T-helper 2 cell treated with Interferon-gamma antibody and Interleukin-4, amounts not matched to agents 5 μg/mL and 100 μg/mL, for 36 hours (primary cell): ENCODE measurements around the gene NAP1L4.

Source experiments
- DNase-seq: peaks from one replicate; pipeline ENCODE4 v3.0.0; 2021; ENCODE audit warnings: low spot score
- H3K27ac Mint-ChIP-seq: one replicate; pipeline ENCODE4 v1.8.0; 2021; ENCODE audit warnings: mild to moderate bottlenecking, mixed read lengths
- H3K27me3 Mint-ChIP-seq: one replicate; pipeline ENCODE4 v1.8.0; 2021; ENCODE audit warnings: low read depth, mixed read lengths
- H3K36me3 Mint-ChIP-seq: one replicate; pipeline ENCODE4 v1.8.0; 2021; ENCODE audit warnings: low read depth, mixed read lengths
- H3K4me1 Mint-ChIP-seq: one replicate; pipeline ENCODE4 v1.8.0; 2021; ENCODE audit warnings: low read depth, mixed read lengths
- H3K4me3 Mint-ChIP-seq: one replicate; pipeline ENCODE4 v1.8.0; 2022; ENCODE audit warnings: mild to moderate bottlenecking, moderate library complexity, mixed read lengths
- H3K9me3 Mint-ChIP-seq: one replicate; pipeline ENCODE4 v1.8.0; 2021; ENCODE audit warnings: mixed read lengths

NAP1L4 gene

DNA sequence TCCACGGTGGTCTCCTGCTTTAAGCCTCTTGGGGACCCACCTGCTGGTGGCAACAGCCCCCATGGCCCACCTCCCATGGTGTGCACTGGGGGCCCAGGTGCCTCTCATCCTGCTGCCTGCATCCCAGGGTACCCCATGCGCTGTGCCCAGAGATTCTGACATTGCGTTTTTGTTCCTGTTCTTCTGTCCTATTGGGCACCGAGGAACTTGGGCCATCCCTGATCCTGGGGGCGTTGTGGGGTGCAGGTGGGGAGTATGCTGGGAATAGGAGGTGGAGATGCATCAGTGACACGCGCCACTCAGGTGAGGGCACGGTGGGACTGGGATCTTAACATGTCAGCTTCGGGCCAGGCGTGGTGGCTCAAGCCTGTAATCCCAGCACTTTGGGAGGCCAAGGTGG lies 12.4 kb upstream of the NAP1L4 start:
- no peak overlapping the region for H3K27ac Mint-ChIP-seq
- no peaks in the 10 kb centered on the region for H3K9me3 Mint-ChIP-seq
- no peaks in the 10 kb centered on the region for H3K27me3 Mint-ChIP-seq
- peaks cover 50% of the 10 kb centered on the region for H3K36me3 Mint-ChIP-seq
- no peak for DNase-seq
- peaks cover 6% of the 10 kb centered on the region for H3K4me1 Mint-ChIP-seq
- no peak overlapping the region for H3K4me3 Mint-ChIP-seq

DNA sequence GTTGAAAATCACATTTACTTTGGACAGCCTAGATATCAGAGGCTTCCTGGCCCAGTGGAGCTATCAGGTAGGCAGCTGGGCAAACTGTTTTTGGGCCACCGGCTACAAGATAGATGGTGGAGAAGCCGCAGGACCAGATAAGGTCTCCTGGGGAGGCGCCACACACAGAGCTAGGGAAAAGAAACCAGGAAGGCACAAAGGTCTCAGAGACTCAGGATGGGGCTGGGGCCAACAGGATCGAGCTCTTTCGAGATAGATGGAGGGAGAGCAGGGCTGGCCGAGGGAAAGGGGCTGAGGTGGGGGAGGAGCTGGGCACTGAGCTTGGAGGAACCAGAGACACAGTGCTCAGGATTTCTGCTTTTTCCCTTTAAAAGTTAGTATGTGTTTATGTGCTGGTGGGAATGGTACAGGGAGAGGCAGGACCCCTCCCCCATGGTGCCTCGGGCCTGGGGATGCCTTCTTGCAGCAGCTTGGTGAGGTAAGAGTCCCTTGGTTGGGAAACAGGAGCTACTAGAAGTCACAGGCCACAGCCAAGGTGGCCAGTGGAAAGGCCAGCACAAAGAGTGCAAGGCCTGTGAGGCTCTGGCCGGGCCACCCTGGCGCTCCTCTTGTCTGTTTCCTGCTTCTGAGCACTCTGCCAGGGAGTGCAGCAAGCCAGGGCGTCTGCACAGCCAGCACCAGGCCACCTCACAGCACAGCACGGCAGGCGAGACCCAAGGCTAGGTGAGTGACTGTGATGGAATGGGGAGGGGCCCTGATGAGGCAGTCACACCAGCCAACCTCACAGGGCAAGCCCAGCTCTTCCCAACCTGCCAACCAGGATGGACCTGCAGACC lies 11.5 kb upstream of the NAP1L4 start:
- Mint-ChIP-seq H3K36me3 (peaks cover 43% of the 10 kb centered on the region), H3K4me3 (no peak overlapping the region), H3K9me3 (no peaks in the 10 kb centered on the region), H3K4me1 (peaks cover 2% of the 10 kb centered on the region), H3K27me3 (no peaks in the 10 kb centered on the region), H3K27ac (peak overlapping the region; percentile 34)
- no peak for DNase-seq

DNA sequence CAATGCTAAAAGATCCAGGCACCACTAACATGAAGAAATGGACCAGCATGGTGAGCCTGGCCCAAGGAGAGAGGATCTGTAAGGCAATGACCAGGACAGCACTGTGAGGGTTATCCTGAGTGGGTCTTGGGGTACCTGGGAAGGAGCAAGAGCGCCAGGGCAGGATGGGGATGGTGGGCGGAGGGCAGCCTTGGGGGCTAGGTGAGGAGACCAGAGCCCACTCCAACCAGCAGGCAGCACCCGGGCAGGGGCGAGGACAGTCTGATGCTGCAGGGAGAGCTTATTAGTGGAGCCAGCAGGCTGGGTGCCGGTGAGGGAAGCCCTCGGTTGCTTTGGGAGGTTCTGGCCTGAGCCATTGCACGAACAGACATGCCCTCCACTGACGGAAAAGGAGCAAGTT lies 10.7 kb upstream of the NAP1L4 start:
- Mint-ChIP-seq H3K36me3 (peaks cover 40% of the 10 kb centered on the region), H3K9me3 (no peaks in the 10 kb centered on the region), H3K4me3 (no peak overlapping the region), H3K4me1 (peaks cover 2% of the 10 kb centered on the region), H3K27ac (no peak overlapping the region), H3K27me3 (no peaks in the 10 kb centered on the region)
- no peak for DNase-seq

DNA sequence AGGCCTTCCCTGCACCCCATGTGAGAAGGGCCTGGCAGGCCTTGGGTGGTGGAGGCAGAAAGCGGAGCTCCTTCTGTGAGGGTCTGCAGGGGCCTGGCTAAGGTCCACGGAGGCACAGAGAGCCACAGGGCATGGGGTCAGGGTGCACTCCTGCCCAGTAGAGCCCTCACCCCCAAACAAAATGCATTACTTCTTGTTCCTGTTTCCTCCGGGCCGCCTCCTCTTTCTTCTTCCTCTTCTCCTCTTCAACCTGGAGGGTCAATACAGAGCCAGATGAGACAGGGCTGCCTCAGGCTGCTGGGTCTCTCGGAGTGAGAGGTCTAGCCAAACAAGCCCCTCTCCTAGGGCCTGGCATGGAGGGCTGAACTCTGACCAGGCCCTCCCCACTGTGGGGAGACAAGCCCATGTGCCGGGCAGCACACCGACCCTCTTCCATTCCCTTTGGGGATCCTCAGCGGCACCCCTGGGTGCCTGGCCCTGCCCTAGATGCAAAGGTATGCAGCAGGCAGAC lies 10.3 kb upstream of the NAP1L4 start:
- H3K36me3 Mint-ChIP-seq = peaks cover 37% of the 10 kb centered on the region
- DNase-seq = no peak
- no peak overlapping the region for H3K27ac Mint-ChIP-seq
- peaks cover 2% of the 10 kb centered on the region for H3K4me1 Mint-ChIP-seq
- no peaks in the 10 kb centered on the region for H3K27me3 Mint-ChIP-seq
- H3K9me3 Mint-ChIP-seq = no peaks in the 10 kb centered on the region
- H3K4me3 Mint-ChIP-seq = no peak overlapping the region

DNA sequence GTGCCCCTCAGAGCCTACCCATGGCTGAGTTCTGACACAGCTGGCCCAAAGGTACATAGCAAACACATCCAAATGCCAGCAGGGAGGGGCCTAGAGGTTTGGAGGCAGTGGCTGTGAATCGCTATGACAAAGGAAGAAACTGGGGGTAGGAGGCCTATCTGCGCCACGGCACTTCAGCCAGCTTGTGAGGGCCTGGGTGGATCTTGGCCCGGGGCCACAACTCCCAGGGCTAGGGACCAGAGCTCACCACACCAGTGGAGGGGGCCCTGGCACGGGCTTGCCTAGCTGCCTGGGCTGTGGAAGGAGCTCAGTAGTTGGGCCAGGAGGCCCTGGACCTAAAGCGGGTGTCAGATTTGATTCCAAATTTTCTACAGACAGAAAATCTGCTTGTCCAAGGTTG lies 9.4 kb upstream of the NAP1L4 start:
- H3K27me3 Mint-ChIP-seq = no peaks in the 10 kb centered on the region
- H3K4me1 Mint-ChIP-seq = peaks cover 2% of the 10 kb centered on the region
- H3K36me3 Mint-ChIP-seq = peaks cover 37% of the 10 kb centered on the region
- H3K27ac Mint-ChIP-seq = peak overlapping the region; percentile 28
- no peaks in the 10 kb centered on the region for H3K9me3 Mint-ChIP-seq
- no peak overlapping the region for H3K4me3 Mint-ChIP-seq
- DNase-seq = no peak

DNA sequence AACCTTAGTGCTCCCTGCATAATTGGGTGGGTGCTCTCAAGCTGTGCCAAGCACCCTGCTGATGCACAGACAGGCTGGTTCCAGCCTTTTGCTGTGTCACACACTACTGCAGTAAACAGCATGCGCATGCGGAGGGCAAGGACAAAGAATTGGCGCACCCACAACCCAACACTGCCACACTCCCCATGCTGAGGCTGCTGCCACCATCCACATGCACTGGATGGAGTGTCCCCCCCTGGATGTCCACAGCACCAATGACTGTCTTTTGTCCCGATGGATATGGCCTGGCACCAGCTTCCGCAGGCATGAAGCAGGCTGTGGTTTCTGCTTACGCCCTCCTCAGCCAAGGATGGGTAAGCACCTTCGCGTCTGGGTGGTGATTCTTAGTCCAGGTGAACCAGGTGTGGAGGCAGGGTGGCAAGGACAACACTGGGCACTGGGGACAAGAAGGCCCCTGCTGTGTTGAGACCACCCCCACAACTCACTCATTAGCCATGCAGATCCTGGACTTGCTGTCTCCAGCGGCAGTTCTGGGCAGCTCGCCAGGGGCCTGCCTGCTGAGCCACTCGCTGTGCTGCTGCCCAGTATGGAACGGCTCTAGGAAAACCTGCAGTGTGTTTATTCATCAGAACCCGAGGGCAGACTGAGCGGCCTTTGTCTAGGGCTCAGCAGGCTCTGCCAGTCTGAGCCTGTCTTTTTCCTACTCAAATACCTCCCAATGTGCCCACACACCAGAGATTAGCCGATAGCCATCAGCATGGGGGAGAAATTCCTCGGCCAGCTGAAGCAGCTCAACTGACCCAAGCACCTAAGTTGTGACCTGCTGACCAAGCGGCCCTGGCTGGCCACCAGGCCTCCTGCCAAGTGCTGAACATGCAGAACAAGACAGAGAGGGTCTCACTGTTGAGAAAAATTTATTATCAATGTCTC lies 8.2 kb upstream of the NAP1L4 start:
- DNase-seq = no peak
- H3K4me1 Mint-ChIP-seq = no peaks in the 10 kb centered on the region

DNA sequence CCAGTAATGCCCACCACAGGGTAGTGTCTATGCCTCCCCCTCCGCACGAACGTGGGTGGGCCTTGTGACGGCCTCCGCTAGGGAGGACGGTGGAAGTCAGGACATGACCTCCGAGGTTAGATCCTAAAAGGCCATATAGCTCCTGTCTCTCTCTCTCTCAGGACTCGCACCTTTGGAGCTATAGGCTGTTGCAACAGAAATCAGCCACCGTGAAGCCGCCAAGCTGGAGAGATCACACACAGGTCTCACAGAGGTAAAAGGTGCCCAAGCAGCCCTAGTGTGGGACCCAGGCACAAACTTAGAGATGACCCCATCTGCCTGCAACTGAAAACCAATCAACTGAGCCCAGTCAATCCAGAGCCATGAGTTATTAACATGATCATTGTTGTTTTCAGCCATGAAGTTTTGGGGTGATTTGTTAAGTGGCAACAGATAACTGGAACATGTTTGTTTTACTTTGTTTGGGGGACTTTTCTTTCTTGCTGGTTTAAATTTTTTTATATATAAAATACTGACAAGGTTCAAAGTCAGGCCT lies 7.4 kb upstream of the NAP1L4 start:
- Mint-ChIP-seq H3K9me3 (no peaks in the 10 kb centered on the region), H3K27me3 (no peaks in the 10 kb centered on the region), H3K36me3 (peaks cover 31% of the 10 kb centered on the region), H3K4me1 (no peaks in the 10 kb centered on the region), H3K4me3 (no peak overlapping the region), H3K27ac (no peak overlapping the region)
- no peak for DNase-seq

More for the DNA sequence above, 8.2 kb upstream of the NAP1L4 start:
- H3K9me3 Mint-ChIP-seq = no peaks in the 10 kb centered on the region
- no peaks in the 10 kb centered on the region for H3K27me3 Mint-ChIP-seq
- no peak overlapping the region for H3K4me3 Mint-ChIP-seq
- H3K36me3 Mint-ChIP-seq = peaks cover 32% of the 10 kb centered on the region
- no peak overlapping the region for H3K27ac Mint-ChIP-seq

DNA sequence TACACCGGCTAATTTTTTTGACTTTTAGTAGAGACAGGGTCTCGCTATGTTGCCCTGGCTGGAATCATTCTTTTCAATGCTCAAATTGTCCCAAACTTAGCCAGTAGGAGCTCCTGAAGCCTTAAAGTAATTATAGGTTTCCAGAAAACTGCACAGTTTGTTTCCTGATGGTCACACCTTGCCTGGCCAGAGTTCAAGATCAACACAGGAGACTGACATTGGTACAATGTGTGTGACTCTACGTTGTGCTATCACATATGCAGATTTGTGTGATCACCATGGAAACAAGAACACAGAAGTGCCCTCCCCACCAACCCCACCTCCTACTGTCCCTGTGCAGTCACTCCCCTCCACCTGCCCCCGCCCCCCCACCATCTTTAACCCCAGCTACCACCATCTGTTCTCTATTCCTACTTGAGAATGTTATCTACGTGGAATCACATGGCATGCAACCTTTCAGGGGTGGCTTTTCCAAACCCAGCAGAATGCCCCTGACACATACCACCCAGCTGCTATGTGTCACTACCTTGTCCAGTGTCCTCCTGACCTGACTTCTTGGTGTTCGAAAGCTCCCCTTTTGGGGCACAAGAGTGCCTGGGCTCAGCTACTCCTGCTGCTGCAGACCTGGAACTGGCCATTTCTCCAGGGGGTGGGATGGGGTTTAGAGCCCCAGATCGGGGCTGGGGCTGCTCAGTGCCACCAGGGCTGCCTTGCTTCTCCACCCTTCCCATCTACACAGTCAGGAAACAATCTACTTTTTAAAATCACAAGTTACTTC lies 6.1 kb upstream of the NAP1L4 start:
- H3K27me3 Mint-ChIP-seq = no peaks in the 10 kb centered on the region
- H3K4me1 Mint-ChIP-seq = no peaks in the 10 kb centered on the region
- H3K4me3 Mint-ChIP-seq = no peak overlapping the region
- no peaks in the 10 kb centered on the region for H3K9me3 Mint-ChIP-seq
- peaks cover 24% of the 10 kb centered on the region for H3K36me3 Mint-ChIP-seq
- no peak overlapping the region for H3K27ac Mint-ChIP-seq
- no peak for DNase-seq

DNA sequence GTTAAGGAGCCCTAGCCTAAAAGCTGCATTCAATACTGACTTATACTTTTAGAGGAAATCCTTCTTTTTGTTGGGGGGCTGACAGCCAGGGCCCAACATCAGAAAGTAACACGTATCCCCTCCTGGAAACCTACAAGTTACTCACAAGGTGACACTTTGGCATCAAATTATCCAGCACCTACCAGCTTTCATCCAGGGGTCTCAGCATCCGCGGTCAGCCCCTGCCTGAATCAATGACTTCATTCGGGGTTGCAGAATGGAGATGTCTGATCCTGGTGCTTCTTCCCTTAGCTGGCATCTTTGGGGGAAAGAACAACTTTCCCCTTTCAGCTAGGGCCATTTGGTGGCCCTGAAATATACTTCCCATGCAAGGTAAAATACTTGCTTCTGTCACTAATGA lies 5.3 kb upstream of the NAP1L4 start:
- DNase-seq = no peak
- no peak overlapping the region for H3K27ac Mint-ChIP-seq
- H3K4me3 Mint-ChIP-seq = no peak overlapping the region

DNA sequence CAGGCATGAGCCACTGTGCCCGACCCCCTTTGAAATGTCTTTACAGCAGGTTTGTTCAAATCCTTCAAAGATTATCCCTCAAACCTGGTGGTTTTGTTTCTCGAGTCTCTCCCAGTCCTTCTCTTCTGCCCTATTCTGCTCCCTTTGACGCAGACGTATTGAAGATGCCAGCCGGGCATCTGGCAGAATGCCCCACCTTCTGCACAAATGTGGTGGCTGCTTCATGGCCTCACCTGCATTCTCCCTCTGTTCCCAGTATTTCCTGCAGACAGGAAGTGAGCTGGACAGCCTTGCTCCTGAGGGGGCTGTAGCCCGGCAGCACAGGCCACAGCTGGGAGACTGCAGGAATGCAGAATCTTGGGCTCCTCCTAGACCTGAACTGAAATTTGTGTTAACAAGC lies 4.8 kb upstream of the NAP1L4 start:
- H3K4me1 Mint-ChIP-seq = no peaks in the 10 kb centered on the region
- H3K4me3 Mint-ChIP-seq = no peak overlapping the region
- H3K27me3 Mint-ChIP-seq = peaks cover 2% of the 10 kb centered on the region
- DNase-seq = no peak
- peaks cover 18% of the 10 kb centered on the region for H3K36me3 Mint-ChIP-seq
- no peaks in the 10 kb centered on the region for H3K9me3 Mint-ChIP-seq
- no peak overlapping the region for H3K27ac Mint-ChIP-seq

More for the DNA sequence above, 5.3 kb upstream of the NAP1L4 start:
- peaks cover 17% of the 10 kb centered on the region for H3K36me3 Mint-ChIP-seq
- H3K4me1 Mint-ChIP-seq = no peaks in the 10 kb centered on the region
- H3K27me3 Mint-ChIP-seq = no peaks in the 10 kb centered on the region
- no peaks in the 10 kb centered on the region for H3K9me3 Mint-ChIP-seq

DNA sequence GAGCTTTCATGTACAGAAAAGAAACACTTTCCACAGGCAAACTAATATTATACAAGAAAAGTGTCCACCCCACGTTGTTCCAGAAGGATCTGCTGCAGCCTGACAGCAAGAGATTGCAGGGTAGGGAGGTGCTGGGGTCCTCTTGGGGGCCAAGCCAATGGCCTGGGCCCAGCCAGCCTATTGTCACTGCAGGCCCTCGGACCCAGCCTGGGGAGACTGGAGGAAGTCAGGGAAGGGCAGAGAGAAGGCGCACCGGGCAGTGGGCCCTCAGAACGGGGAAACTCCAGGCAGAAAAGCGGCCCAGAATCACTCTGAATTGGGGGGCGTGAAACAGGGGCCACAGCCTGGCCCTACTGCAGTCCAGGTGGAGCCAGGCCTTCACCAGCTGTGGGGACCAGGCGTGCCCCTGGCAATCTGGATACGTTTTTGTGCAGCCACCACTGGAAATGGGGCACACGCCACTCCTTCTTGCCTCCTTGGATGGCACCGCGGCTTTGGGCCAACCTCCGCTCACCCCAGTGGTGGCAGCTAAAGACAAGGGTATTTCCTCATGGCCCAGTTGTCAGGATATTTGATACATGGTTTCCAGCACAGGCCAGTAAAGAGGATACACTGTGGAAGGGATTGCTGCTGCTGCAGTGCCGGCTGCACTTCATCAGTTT lies 3.9 kb upstream of the NAP1L4 start:
- Mint-ChIP-seq H3K27me3 (peaks cover 2% of the 10 kb centered on the region), H3K36me3 (peaks cover 16% of the 10 kb centered on the region), H3K4me3 (no peak overlapping the region)

DNA sequence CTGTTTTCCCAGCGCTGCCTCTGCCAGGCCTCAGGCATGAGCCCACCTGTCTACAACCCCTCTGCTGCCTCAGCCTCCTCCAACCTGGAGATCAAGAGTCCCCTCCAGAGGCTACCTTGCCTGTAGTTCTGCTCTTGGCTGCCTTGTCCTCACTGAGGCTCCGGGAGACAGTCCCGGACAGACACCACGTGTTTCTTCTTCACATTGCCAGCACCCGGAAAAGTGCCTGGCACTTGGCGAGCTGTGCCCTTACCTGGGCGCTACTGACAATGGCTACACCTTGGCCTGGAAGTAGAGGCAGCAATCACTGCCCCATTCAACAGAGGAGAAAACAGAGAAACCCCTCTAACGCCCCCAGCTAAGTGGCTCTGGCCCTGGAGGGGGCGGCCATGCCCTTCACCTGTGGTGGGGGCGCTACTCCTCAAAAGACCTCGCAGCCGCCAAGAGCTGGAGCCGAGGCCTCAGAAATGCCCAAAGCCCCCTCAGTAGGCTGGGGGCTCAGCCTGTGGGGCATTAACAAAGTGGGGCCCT lies 3.0 kb upstream of the NAP1L4 start:
- no peak overlapping the region for H3K27ac Mint-ChIP-seq
- H3K4me1 Mint-ChIP-seq = peaks cover 2% of the 10 kb centered on the region
- no peak overlapping the region for H3K4me3 Mint-ChIP-seq
- H3K27me3 Mint-ChIP-seq = peaks cover 2% of the 10 kb centered on the region
- DNase-seq = no peak
- no peaks in the 10 kb centered on the region for H3K9me3 Mint-ChIP-seq
- peaks cover 17% of the 10 kb centered on the region for H3K36me3 Mint-ChIP-seq

More for the DNA sequence above, 3.9 kb upstream of the NAP1L4 start:
- Mint-ChIP-seq H3K9me3 (no peaks in the 10 kb centered on the region), H3K4me1 (no peaks in the 10 kb centered on the region), H3K27ac (no peak overlapping the region)
- DNase-seq = no peak

DNA sequence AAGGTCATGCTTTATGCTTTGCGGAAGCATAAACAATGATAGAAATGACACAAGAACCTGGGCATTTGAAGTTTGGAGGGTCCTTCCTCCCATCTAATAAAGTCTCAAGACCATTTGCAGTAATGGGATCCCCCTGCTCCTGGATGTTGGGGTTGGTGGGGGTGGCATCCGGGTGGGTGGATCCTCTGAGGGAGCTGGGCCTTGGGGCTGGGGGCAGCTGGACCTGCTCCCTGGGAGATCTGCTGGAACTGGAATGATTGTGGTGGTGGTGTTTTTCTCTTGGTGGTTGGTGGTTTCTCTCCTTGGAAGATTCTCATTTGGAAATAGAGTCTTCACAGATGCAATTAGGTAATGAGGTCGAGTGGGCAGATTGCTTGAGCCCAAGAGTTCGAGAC lies 2.2 kb upstream of the NAP1L4 start:
- peaks cover 2% of the 10 kb centered on the region for H3K27me3 Mint-ChIP-seq
- peak overlapping the region; percentile 55 for H3K4me3 Mint-ChIP-seq
- H3K4me1 Mint-ChIP-seq = peaks cover 8% of the 10 kb centered on the region
- DNase-seq = no peak
- H3K36me3 Mint-ChIP-seq = peaks cover 20% of the 10 kb centered on the region
- H3K27ac Mint-ChIP-seq = no peak overlapping the region
- H3K9me3 Mint-ChIP-seq = no peaks in the 10 kb centered on the region
